ENCODE data around the gene FAM136A. TPM values are rescaled to one million over a fixed set of nuclear protein-coding genes. Genes with fewer than 3 reads are reported as not detected.
"Not testable (repeated sequence)": the region's sequence is repeated elsewhere in the genome, so short reads cannot be mapped to it uniquely, and the experiment has no call there.

Gene FAM136A
- total and polyA plus RNA-seq, 4 donors, result 15.7 to 31.2 (median 23.9) TPM

DNA sequence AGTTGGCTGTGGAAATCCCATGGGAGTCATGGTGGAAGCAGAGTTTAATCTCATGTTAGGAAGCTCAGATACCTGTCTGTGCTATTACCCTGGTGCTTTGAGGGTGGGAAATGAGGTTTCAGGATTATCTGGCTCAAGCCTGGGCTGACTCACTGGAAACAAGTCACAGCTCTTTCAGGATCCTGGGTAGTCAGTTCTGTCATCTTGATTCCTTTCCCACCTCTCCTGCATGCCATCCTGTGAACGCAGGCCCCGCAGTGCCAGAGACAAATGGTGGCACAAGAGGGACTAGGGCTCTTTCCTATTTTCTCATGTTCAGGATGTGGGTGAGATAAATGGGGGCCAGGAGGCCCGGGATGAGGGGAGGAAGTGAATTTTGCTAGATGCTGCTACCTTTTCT, 3.7 kb upstream of the FAM136A start:
- intact Hi-C loops (cut with DNase I), result no loop called here
- no peaks in the 10 kb centered on the region for H3K36me3 ChIP-seq (ENCODE audit: control insufficient read depth in 1 of 2, insufficient read depth in 2 of 2, low read length in 1 of 2)
- no peak for DNase-seq
- no peak for ATAC-seq (ENCODE audit: low FRiP score)
- H3K27me3 ChIP-seq (ENCODE audit: control insufficient read depth in 1 of 2, insufficient read depth in 2 of 2, low read length in 1 of 2), result no peaks in the 10 kb centered on the region
- 67 to 71% methylated on average over 3 of the region's 3 CpGs for WGBS, 2 donors
- no peak overlapping the region for H3K27ac ChIP-seq (ENCODE audit: low read depth in 1 of 2, low read length in 2 of 2)
- no peaks in the 10 kb centered on the region for H3K9me3 ChIP-seq (ENCODE audit: control insufficient read depth, low read length)
- H3K4me3 ChIP-seq (ENCODE audit: low read length in 2 of 2), result no peak overlapping the region
- no peaks in the 10 kb centered on the region for H3K4me1 ChIP-seq (ENCODE audit: control insufficient read depth in 1 of 2, insufficient read depth in 2 of 2, low read length in 2 of 2)

GRCh38 chr2:70304498-70304897, 2.6 kb upstream of the FAM136A start:
- no peaks in the 10 kb centered on the region for H3K4me1 ChIP-seq (ENCODE audit: control insufficient read depth in 1 of 2, insufficient read depth in 2 of 2, low read length in 2 of 2)
- no peaks in the 10 kb centered on the region for H3K36me3 ChIP-seq (ENCODE audit: control insufficient read depth in 1 of 2, insufficient read depth in 2 of 2, low read length in 1 of 2)
- no peak overlapping the region for H3K4me3 ChIP-seq (ENCODE audit: low read length in 2 of 2)
- WGBS, 2 donors, result 55 to 58% methylated on average over 4 of the region's 4 CpGs
- H3K27me3 ChIP-seq (ENCODE audit: control insufficient read depth in 1 of 2, insufficient read depth in 2 of 2, low read length in 1 of 2), result no peaks in the 10 kb centered on the region
- no peak for DNase-seq
- no peaks in the 10 kb centered on the region for H3K9me3 ChIP-seq (ENCODE audit: control insufficient read depth, low read length)
- intact Hi-C loops (cut with DNase I), result loop anchor here (1.0 to 5.0 kb wide), 3 partner anchors 313 to 643 kb away; no protein-coding TSS in a partner anchor
- no peak overlapping the region for H3K27ac ChIP-seq (ENCODE audit: low read depth in 1 of 2, low read length in 2 of 2)
- no peak for ATAC-seq (ENCODE audit: low FRiP score)

DNA sequence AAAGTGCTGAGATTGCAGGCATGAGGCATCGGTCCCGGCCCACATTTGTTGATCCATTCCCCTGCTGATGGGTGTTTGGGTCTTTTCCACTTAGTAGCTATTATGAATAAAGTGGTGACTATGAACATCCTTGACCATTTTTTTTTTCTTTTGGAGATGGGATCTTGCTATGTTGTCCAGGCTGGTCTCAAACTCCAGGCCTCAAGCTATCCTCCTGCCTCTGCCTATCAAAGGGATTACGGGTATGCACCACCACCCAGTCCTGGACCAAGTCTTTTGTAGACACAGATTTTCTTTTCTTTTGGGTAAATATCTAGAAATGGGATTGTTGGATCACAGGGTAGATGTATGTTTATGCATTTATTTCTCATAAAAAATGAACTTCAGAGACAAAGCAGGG, 1.3 kb upstream of the FAM136A start:
- Histone ChIP-seq H3K36me3 (ENCODE audit: control insufficient read depth in 1 of 2, insufficient read depth in 2 of 2, low read length in 1 of 2) (peaks cover 0 to 3% of the 10 kb centered on the region in 2 donors), H3K4me3 (ENCODE audit: low read length in 2 of 2) (no peak overlapping the region), H3K27ac (ENCODE audit: low read depth in 1 of 2, low read length in 2 of 2) (no peak overlapping the region), H3K9me3 (ENCODE audit: control insufficient read depth, low read length) (no peaks in the 10 kb centered on the region), H3K4me1 (ENCODE audit: control insufficient read depth in 1 of 2, insufficient read depth in 2 of 2, low read length in 2 of 2) (no peaks in the 10 kb centered on the region), H3K27me3 (ENCODE audit: control insufficient read depth in 1 of 2, insufficient read depth in 2 of 2, low read length in 1 of 2) (no peaks in the 10 kb centered on the region)
- 84 to 91% methylated on average over 3 of the region's 3 CpGs for WGBS, 2 donors
- DNase-seq (no peak), ATAC-seq (ENCODE audit: low FRiP score) (no peak)
- intact Hi-C loops (cut with DNase I), result loop anchor here in 1 of 2 donors (5.0 kb wide), 2 partner anchors 314 to 644 kb away; no protein-coding TSS in a partner anchor

DNA sequence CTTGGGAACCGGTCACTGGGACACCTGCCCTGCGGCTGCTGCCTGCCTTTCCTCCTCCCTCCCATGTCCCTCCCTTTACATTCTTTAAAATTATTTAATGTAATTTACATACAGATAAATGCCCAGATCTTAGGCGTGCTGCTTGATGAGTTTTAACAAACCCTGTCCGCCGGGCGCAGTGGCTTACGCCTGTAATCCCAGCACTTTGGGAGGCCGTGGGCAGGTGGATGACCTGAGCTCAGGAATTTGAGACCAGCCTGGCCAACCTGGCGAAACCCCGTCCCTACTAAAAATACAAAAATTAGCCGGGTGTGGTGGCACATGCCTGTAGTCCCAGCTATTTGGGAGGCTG, 304 bp upstream of the FAM136A start:
- not testable (repeated sequence) for DNase-seq; H3K36me3 ChIP-seq (ENCODE audit: control insufficient read depth in 1 of 2, insufficient read depth in 2 of 2, low read length in 1 of 2); H3K4me3 ChIP-seq (ENCODE audit: low read length in 2 of 2); H3K9me3 ChIP-seq (ENCODE audit: control insufficient read depth, low read length); H3K4me1 ChIP-seq (ENCODE audit: control insufficient read depth in 1 of 2, insufficient read depth in 2 of 2, low read length in 2 of 2); H3K27me3 ChIP-seq (ENCODE audit: control insufficient read depth in 1 of 2, insufficient read depth in 2 of 2, low read length in 1 of 2); H3K27ac ChIP-seq (ENCODE audit: low read depth in 1 of 2, low read length in 2 of 2); ATAC-seq (ENCODE audit: low FRiP score)
- 41 to 45% methylated on average over 11 of the region's 11 CpGs for WGBS, 2 donors
- intact Hi-C loops (cut with DNase I), result loop anchor here in 1 of 2 donors (5.0 kb wide), 2 partner anchors 315 to 645 kb away; no protein-coding TSS in a partner anchor

DNA sequence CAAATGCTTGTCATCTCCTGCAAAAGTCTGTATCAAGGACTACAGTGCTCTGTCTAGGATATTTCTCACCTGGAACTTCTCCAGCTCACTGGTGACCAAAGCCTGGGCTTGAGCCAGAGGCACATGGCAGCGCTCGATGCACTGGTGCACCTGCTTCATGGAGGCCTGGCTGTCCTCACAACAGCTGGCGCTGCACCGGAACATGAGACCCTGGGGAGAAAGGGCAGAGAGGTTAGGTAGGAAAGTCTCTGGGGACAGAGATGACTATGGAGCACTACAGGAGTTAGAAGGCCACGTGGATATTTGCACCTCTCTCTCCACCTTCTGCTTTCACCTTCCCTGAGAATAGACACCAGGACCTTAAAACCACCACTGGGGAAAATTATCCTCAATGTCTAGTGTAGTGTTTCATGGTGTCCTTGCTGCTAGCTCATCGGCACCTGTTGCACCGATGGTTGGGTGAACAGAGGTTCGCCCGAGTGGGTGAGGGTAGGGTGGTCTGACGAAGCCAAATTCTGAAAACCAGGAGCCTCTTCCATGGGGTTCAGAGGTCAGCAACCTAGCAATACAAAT, 1.0 kb downstream of the FAM136A start:
- no peaks in the 10 kb centered on the region for H3K4me1 ChIP-seq (ENCODE audit: control insufficient read depth in 1 of 2, insufficient read depth in 2 of 2, low read length in 2 of 2)
- no peaks in the 10 kb centered on the region for H3K9me3 ChIP-seq (ENCODE audit: control insufficient read depth, low read length)
- peaks cover 0 to 3% of the 10 kb centered on the region in 2 donors for H3K36me3 ChIP-seq (ENCODE audit: control insufficient read depth in 1 of 2, insufficient read depth in 2 of 2, low read length in 1 of 2)
- intact Hi-C loops (cut with DNase I), result loop anchor here in 1 of 2 donors (5.0 kb wide), 2 partner anchors 316 to 646 kb away; no protein-coding TSS in a partner anchor
- H3K27me3 ChIP-seq (ENCODE audit: control insufficient read depth in 1 of 2, insufficient read depth in 2 of 2, low read length in 1 of 2), result no peaks in the 10 kb centered on the region
- ATAC-seq (ENCODE audit: low FRiP score) (no peak), DNase-seq (no peak)
- H3K4me3 ChIP-seq (ENCODE audit: low read length in 2 of 2), result no peak overlapping the region
- no peak overlapping the region for H3K27ac ChIP-seq (ENCODE audit: low read depth in 1 of 2, low read length in 2 of 2)
- WGBS, 2 donors, result 60 to 64% methylated on average over 10 of the region's 10 CpGs

GRCh38 chr2:70297828-70298227, 4.0 kb downstream of the FAM136A start:
- H3K4me1 ChIP-seq (ENCODE audit: control insufficient read depth in 1 of 2, insufficient read depth in 2 of 2, low read length in 2 of 2); H3K36me3 ChIP-seq (ENCODE audit: control insufficient read depth in 1 of 2, insufficient read depth in 2 of 2, low read length in 1 of 2); H3K27ac ChIP-seq (ENCODE audit: low read depth in 1 of 2, low read length in 2 of 2); H3K4me3 ChIP-seq (ENCODE audit: low read length in 2 of 2); ATAC-seq (ENCODE audit: low FRiP score); H3K9me3 ChIP-seq (ENCODE audit: control insufficient read depth, low read length); H3K27me3 ChIP-seq (ENCODE audit: control insufficient read depth in 1 of 2, insufficient read depth in 2 of 2, low read length in 1 of 2); DNase-seq: not testable (repeated sequence)
- WGBS, 2 donors, result 90 to 94% methylated on average over 4 of the region's 4 CpGs
- intact Hi-C loops (cut with DNase I), result loop anchor here in 1 of 2 donors (10.0 kb wide), 1 partner anchor 383 kb away; the partner anchor contains the start of gene MXD1

DNA sequence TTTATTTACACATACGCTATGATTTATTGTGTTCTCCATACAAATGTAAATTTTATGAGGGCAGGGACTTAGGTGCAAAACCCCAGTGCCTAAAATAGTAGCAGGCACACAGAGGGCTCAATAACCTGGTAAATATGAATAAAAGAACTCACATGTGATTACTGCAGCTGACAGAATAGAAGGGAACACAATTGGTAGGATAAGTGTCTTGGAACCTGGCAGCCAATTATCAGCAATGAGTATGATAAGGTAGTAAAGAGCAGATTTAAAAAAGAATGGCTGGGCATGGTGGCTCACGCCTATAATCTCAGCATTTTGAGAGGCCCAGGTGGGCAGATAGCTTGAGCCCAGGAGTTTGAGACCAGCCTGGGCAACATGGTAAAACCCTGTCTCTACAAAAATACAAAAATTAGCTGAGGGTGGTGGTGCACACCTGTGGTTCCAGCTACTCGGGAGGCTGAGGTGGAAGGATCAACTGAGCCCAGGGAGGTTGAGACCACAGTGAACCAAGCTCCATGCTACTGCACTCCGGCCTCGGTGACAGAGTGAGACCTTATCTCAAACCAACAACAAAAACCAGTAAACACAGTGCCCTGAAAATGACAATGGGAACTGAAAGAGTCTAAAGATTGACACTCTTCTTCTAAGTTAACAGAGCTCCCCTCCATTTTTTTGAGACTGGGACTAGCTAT, 18.2 kb downstream of the FAM136A start:
- H3K4me1 ChIP-seq (ENCODE audit: control insufficient read depth in 1 of 2, insufficient read depth in 2 of 2, low read length in 2 of 2), result no peaks in the 10 kb centered on the region
- no peaks in the 10 kb centered on the region for H3K27me3 ChIP-seq (ENCODE audit: control insufficient read depth in 1 of 2, insufficient read depth in 2 of 2, low read length in 1 of 2)
- H3K36me3 ChIP-seq (ENCODE audit: control insufficient read depth in 1 of 2, insufficient read depth in 2 of 2, low read length in 1 of 2), result peaks cover 5% of the 10 kb centered on the region in 2 donors
- ATAC-seq (ENCODE audit: low FRiP score), result no peak
- WGBS, 2 donors, result 92 to 94% methylated on average over 5 of the region's 5 CpGs
- DNase-seq, result no peak
- no peak overlapping the region for H3K27ac ChIP-seq (ENCODE audit: low read depth in 1 of 2, low read length in 2 of 2)
- no peaks in the 10 kb centered on the region for H3K9me3 ChIP-seq (ENCODE audit: control insufficient read depth, low read length)
- H3K4me3 ChIP-seq (ENCODE audit: low read length in 2 of 2), result no peak overlapping the region
- intact Hi-C loops (cut with DNase I), result loop anchor here in 1 of 2 donors (10.0 kb wide), 1 partner anchor 89 kb away; the partner anchor contains the start of gene C2orf42

GRCh38 chr2:70282439-70282838, 19.4 kb downstream of the FAM136A start:
- DNase-seq (no peak), ATAC-seq (ENCODE audit: low FRiP score) (no peak)
- peaks cover 5% of the 10 kb centered on the region in 2 donors for H3K36me3 ChIP-seq (ENCODE audit: control insufficient read depth in 1 of 2, insufficient read depth in 2 of 2, low read length in 1 of 2)

More at GRCh38 chr2:70282439-70282838, 19.4 kb downstream of the FAM136A start:
- no peak overlapping the region for H3K4me3 ChIP-seq (ENCODE audit: low read length in 2 of 2)
- intact Hi-C loops (cut with DNase I), result loop anchor here in 1 of 2 donors (10.0 kb wide), 1 partner anchor 88 kb away; the partner anchor contains the start of gene C2orf42
- H3K9me3 ChIP-seq (ENCODE audit: control insufficient read depth, low read length), result no peaks in the 10 kb centered on the region
- 88% methylated on average over 5 of the region's 5 CpGs for WGBS, 2 donors
- H3K4me1 ChIP-seq (ENCODE audit: control insufficient read depth in 1 of 2, insufficient read depth in 2 of 2, low read length in 2 of 2), result no peaks in the 10 kb centered on the region
- H3K27me3 ChIP-seq (ENCODE audit: control insufficient read depth in 1 of 2, insufficient read depth in 2 of 2, low read length in 1 of 2), result no peaks in the 10 kb centered on the region
- H3K27ac ChIP-seq (ENCODE audit: low read depth in 1 of 2, low read length in 2 of 2), result no peak overlapping the region

All from aorta (tissue), 5 donors.